GM12872 (cell line): ENCODE results near the gene MIF.
A peak's percentile ranks its signal among the peaks of the same experiment; 100 is the strongest.

Experiments used
- TF ChIP-seq, protein P1 (sequence below): IDR thresholded peaks from 3 replicates; pipeline ENCODE4 v1.5.1; 2011; ENCODE audit warnings: low read depth, mild to moderate bottlenecking, low read length, moderate library complexity; ENCODE audit not compliant: insufficient read depth

The MIF gene

DNA sequence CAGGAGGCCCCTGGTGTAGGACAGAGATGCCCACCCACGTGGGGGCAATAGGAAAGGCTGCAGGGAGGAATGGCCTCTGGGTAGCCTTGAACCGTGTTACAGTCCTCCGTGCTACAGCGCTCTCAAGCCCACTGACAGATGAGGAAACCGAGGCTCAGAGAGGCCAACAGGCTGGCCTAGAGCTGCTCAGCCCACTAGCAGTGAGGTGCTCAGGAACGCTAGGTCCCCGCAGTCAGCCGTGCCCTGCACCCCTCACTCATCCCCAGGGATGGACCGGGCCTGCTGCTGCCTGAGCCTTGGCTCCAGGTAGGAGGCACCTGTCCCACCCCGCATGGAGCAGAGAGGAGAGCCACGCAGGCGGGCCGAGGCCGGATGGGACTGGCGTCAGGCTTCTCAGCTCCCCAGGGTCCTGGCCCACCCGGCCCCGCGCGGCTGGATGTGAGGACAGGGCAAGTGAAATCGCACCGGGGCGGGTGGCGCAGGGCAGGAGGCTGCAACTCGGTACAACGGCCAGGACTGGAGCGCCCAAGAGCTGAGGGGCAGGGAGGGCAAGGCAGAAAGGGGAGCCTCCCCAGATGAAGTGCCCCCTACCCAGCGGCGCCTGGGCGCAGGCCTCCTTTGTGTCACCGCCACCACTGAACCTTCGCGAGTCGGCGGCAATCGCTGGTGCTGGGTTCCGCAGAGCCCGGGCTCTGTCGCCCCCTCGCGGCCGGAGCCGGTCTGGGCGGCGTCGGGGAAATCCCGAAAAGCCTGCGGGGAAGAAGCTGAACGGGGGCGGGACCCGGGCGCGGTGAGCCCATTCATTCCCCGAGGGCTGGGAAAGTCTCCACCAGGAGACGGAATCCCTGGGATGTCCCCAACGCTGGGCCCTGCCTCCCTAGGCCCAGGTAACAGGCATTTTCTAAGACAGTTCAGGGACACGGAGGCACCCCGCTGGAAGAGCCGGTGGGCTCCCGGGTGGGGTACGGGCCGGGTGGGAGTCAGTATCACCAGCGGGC is 44.9 kb upstream of the MIF start:
- TF ChIP-seq, protein P1, sequence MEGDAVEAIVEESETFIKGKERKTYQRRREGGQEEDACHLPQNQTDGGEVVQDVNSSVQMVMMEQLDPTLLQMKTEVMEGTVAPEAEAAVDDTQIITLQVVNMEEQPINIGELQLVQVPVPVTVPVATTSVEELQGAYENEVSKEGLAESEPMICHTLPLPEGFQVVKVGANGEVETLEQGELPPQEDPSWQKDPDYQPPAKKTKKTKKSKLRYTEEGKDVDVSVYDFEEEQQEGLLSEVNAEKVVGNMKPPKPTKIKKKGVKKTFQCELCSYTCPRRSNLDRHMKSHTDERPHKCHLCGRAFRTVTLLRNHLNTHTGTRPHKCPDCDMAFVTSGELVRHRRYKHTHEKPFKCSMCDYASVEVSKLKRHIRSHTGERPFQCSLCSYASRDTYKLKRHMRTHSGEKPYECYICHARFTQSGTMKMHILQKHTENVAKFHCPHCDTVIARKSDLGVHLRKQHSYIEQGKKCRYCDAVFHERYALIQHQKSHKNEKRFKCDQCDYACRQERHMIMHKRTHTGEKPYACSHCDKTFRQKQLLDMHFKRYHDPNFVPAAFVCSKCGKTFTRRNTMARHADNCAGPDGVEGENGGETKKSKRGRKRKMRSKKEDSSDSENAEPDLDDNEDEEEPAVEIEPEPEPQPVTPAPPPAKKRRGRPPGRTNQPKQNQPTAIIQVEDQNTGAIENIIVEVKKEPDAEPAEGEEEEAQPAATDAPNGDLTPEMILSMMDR, result peak; percentile 88

DNA sequence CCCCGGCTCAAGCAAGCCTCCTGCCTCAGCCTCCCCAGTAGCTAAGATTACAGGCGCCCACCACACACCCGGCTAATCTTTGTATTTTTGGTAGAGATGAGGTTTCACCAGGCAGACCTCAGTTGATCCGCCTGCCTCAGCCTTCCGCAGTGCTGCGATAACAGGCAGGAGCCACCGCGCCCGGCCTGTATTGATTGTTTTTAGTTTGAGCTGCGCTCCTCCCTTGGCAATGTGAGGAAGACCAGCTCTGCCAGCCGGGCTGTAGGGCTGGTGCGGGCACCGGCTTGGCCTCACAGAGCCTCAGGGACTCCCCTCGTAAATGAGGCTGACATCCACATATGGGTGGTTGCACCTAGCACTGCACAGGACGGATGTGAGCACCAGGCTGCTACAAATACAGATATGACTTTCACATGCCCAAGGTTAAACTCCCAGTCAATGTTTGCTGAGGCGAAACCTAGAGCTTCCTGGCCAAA is 44.0 kb upstream of the MIF start:
- TF ChIP-seq, protein P1, result no peak

DNA sequence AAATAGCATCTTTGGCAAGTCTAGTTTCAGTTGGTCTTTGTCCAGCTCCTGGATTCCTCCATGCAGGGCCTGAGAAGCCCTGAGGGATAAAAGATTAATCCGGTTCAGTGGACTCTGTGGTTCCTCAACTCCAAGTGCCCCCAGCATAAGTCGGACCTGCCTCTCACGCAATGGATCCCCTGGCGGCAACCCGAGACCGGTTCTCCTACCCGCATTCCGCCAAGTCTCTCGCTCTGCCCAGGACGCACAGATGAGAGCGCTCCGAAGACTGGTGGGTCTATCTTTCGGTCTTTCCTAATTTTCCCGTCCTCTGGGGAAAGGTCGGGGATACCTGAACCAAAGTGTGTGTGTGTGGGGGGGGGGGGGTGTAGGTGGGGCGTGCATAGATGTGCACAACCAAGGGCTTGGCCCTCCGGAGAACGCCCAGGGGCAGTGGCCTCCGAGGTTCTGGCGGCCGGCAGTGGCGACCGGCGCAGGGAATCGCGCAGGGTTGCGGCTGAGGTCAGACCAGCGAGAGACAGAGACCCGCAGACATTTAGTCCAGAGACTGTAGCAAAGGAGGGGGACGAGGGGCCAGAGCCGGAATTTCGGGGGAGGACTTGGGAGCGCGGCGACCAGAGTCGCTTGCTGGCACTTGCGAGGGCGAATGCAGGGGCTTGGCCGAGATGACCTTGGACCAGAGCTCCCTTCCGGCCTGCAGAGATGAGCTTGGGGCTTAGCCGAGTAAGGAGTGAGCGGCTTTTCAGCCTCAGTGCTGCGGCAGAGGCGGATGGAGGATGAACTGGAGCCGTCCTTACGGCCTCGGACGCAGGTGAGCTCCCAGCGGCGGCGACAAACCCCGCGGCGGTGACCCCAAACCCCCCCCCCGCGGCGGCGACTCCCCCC is 37.2 kb upstream of the MIF start:
- TF ChIP-seq, protein P1, result no peak

DNA sequence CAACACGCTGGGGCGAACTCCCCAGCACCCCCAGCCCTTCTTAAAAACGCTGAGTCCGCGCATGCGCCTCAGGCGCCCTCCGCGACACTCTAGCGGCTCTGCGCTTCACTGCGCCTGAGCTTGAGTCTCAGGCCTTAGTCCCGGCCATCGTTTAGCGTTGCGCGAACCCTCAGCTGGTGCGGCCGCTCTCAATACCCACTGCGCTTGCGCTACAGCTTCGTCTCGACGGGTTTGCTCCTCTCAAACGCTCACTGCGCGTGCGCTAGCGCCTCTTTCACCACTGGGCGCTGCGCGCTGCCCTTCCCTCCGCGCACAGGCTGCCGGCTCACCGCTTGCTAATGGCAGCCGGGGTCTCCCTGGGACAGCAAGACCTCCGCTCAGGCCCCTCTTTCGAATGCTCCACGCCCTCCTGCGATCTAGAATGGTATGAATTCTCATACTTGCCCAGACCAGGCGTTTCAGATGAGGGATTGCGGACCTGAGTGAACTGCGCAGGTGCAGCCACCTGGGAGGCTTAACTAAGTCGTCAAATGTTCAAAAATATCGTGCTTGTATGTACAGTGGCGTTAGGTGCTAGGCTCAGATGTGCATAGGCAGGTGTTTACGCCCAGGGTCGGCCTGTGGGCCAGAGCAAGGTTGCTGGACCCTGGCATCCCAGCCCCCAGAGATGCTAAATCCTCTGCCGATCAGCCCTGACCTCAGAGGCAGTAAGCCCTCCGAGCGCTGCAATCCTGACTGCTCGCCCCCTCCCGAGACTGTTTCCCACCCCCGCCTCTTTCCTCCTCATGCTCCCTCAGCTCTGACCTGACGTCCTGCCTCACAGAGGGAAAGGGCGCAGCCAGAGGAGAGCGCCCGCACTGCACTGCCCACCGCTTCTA is 36.3 kb upstream of the MIF start, which contains the start of gene SLC2A11:
Gene SLC2A11, plus strand, starts transcription at position 270 of the 878 bp plus-strand sequence. Its CDS starts 125 bp downstream, at position 395.
- TF ChIP-seq, protein P1, result peak; percentile 25; the same call in 1 of the 3 replicates

DNA sequence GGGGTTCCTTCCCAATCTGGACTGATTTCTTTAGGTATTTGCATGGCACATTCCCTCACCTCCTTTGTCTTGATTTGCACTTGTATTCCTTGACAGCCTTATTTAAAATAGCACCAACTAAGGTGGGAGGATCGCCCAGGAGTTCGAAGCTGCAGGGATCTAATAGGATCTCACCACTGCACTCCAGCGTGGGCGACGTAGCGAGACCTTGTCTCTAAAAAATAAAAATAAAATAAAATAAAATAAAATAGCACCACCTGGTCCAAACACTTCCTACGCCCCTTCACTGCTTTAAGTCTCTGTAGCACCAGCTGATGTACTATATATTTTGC is 35.7 kb upstream of the MIF start:
- TF ChIP-seq, protein P1, result no peak

DNA sequence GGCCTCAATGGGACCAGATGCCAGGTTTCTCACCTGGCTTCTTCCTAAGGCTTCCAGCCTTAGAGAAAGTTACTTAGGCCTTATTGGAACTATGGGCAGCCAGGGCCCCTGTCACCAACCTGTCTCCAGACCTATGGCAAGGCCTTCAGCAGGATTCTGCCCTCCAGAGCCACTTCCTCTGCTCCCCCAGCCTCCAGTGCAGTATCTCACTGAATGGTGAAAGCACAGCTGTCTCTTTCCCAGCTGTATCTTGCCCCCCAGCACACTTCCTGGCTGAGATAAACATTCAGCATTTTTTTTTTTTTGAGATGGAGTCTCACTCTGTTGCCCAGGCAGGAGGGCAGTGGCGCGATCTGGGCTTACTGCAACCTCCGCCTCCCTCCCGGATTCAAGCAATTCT is 35.0 kb upstream of the MIF start:
- TF ChIP-seq, protein P1, result no peak
